HCT116 (cell line): ENCODE data around the gene FAM221A. TPM values are rescaled to one million over a fixed set of nuclear protein-coding genes. Genes with fewer than 3 reads are reported as not detected.

ENCODE experiments used
- ATAC-seq: fragments of 200-7000 bp; cut with Tn5 transposase; 2 replicates; pipeline ENCODE4 v1.9.1; 2020; ENCODE audit warnings: mild to moderate bottlenecking, moderate library complexity
- BruUV-seq: library from RNA; stranded (reverse); fragments of 400-500 nt; replicated peaks from 2 replicates; lab custom pipeline; 2021; lab: Mats Ljungman, UMichigan
- CTCF ChIA-PET: fragments of 300-600 bp; sonication (Branson Sonifier 250); formaldehyde crosslinking; loops from one replicate; lab custom pipeline; 2021; ENCODE audit warnings: antibody characterized with exemption; lab: Charles Lee
- POLR2A ChIA-PET: fragments of 300-600, 350-600 bp; sonication (Branson Sonifier 250); formaldehyde crosslinking; loops from one replicate; lab custom pipeline; 2021; ENCODE audit warnings: antibody characterized with exemption; lab: Charles Lee
- RAD21 ChIA-PET, 2 experiments: fragments of 300-600 bp; sonication (Branson Sonifier 250); formaldehyde crosslinking; loops; one replicate each; lab custom pipeline; 2023; ENCODE audit warnings: low total read pairs in 2 of 2; ENCODE audit not compliant: uncharacterized antibody in 2 of 2, unreplicated experiment in 2 of 2, low non-redundant PET in 1 of 2; lab: Charles Lee
- DNase-seq: peaks from one replicate; pipeline ENCODE4 v3.0.0-alpha.2; 2010; ENCODE audit warnings: low read depth, low spot score
- H2AFZ ChIP-seq: fragments of 200-600 bp; shearing (Covaris generic), sonication (generic); 2 replicates; pipeline ENCODE4 v1.6.1; 2017; ENCODE audit warnings: low read depth, mixed run types, mixed read lengths, antibody characterized with exemption, low read length; ENCODE audit not compliant: poor library complexity, severe bottlenecking
- H3K27ac ChIP-seq: 2 replicates; pipeline ENCODE4 v1.5.1; 2012; ENCODE audit warnings: low read depth, low read length
- H3K27me3 ChIP-seq: fragments of 200-600 bp; sonication (generic); 2 replicates; pipeline ENCODE4 v1.6.1; 2016; ENCODE audit warnings: mixed run types, low read length, mixed read lengths; ENCODE audit not compliant: insufficient read depth
- H3K36me3 ChIP-seq, 2 experiments: fragments of 200-500 bp in 1 of 2; fragments of 200-600 bp in 1 of 2; sonication (Bioruptor generic) in 1 of 2; sonication (generic) in 1 of 2; 2 replicates each; pipeline versions ENCODE4 v1.5.1 to v1.6.1; 2014 to 2016; ENCODE audit warnings: low read length in 2 of 2, inconsistent platforms in 1 of 2, mixed read lengths in 1 of 2, mixed run types in 1 of 2; ENCODE audit not compliant: insufficient read depth in 2 of 2, control insufficient read depth in 1 of 2
- H3K4me1 ChIP-seq, 2 experiments: fragments of 200-600 bp in 1 of 2; sonication (generic) in 1 of 2; 2 replicates each; pipeline versions ENCODE4 v1.5.1 to v1.6.1; 2012 to 2017; ENCODE audit warnings: low read length in 2 of 2, inconsistent platforms in 1 of 2, mild to moderate bottlenecking in 1 of 2, mixed read lengths in 1 of 2, mixed run types in 1 of 2, moderate library complexity in 1 of 2; ENCODE audit not compliant: insufficient read depth in 2 of 2, control insufficient read depth in 1 of 2
- H3K4me2 ChIP-seq: fragments of 200-600 bp; sonication (generic); 2 replicates; pipeline ENCODE4 v1.6.1; 2017; ENCODE audit warnings: mixed run types, low read length, mixed read lengths
- H3K4me3 ChIP-seq, 2 experiments: fragments of 200-600 bp in 1 of 2; sonication (generic) in 1 of 2; replicated peaks in 1 of 2; 2 replicates each; pipeline ENCODE4 v1.5.1; 2011 to 2016; ENCODE audit warnings: low read length in 2 of 2, control low read depth in 1 of 2, low read depth in 1 of 2, mild to moderate bottlenecking in 1 of 2, mixed read lengths in 1 of 2, mixed run types in 1 of 2
- H3K79me2 ChIP-seq: fragments of 200-600 bp; sonication (generic); 2 replicates; pipeline ENCODE4 v1.6.1; 2017; ENCODE audit warnings: mild to moderate bottlenecking, mixed run types, low read length, moderate library complexity, mixed read lengths; ENCODE audit not compliant: insufficient read depth
- H3K9ac ChIP-seq: fragments of 200-600 bp; sonication (generic); 2 replicates; pipeline ENCODE4 v1.6.1; 2016; ENCODE audit warnings: low read length, mixed read lengths
- H3K9me2 ChIP-seq: fragments of 200-600 bp; sonication (generic), shearing (Covaris generic); 2 replicates; pipeline ENCODE4 v1.6.1; 2017; ENCODE audit warnings: mixed run types, mild to moderate bottlenecking, moderate library complexity; ENCODE audit not compliant: insufficient read depth
- H3K9me3 ChIP-seq, 2 experiments: fragments of 200-500 bp in 1 of 2; fragments of 200-600 bp in 1 of 2; sonication (Bioruptor generic) in 1 of 2; sonication (generic) in 1 of 2; 2 replicates each; pipeline ENCODE4 v1.6.1; 2014 to 2017; ENCODE audit warnings: low read length in 2 of 2, mixed read lengths in 2 of 2, inconsistent platforms in 1 of 2, low read depth in 1 of 2, mild to moderate bottlenecking in 1 of 2, mixed run types in 1 of 2, moderate library complexity in 1 of 2; ENCODE audit not compliant: control insufficient read depth in 1 of 2, insufficient read depth in 1 of 2
- H4K20me1 ChIP-seq: fragments of 200-600 bp; sonication (generic), shearing (Covaris generic); 2 replicates; pipeline ENCODE4 v1.6.1; 2017; ENCODE audit warnings: mixed run types, mild to moderate bottlenecking, moderate library complexity; ENCODE audit not compliant: insufficient read depth
- CBX3 ChIP-seq: IDR thresholded peaks from 2 replicates; pipeline ENCODE4 v1.6.1; 2012; ENCODE audit warnings: low read depth
- EZH2 ChIP-seq: fragments of 200-600 bp; sonication (generic); IDR thresholded peaks from 2 replicates; pipeline ENCODE4 v1.6.1; 2017; ENCODE audit warnings: antibody characterized with exemption, mixed run types
- EZH2phosphoT487 ChIP-seq: fragments of 200-600 bp; IDR thresholded peaks from 2 replicates; pipeline ENCODE4 v1.6.1; 2018; ENCODE audit warnings: antibody characterized with exemption, borderline replicate concordance
- JUND ChIP-seq: IDR thresholded peaks from 2 replicates; pipeline ENCODE4 v1.6.1; 2012
- POLR2A ChIP-seq: IDR thresholded peaks from 2 replicates; pipeline ENCODE4 v1.7.0; 2011; ENCODE audit warnings: borderline replicate concordance; ENCODE audit not compliant: insufficient read depth, insufficient read length; ENCODE audit errors: extremely low read depth
- POLR2AphosphoS5 ChIP-seq: IDR thresholded peaks from 2 replicates; pipeline ENCODE4 v1.6.1; 2011; ENCODE audit warnings: mild to moderate bottlenecking, low read depth, low read length, moderate library complexity
- TCF7L2 ChIP-seq: IDR thresholded peaks from 2 replicates; pipeline ENCODE4 v1.7.0; 2011; ENCODE audit warnings: borderline replicate concordance, inconsistent platforms; ENCODE audit not compliant: insufficient read depth, insufficient read length; ENCODE audit errors: extremely low read depth
- ZFX ChIP-seq: fragments of 450-650 bp; IDR thresholded peaks from 2 replicates; pipeline ENCODE4 v1.6.1; 2017
- ZNF274 ChIP-seq: fragments of 200-500 bp; sonication (Bioruptor generic); IDR thresholded peaks from 2 replicates; pipeline ENCODE4 v1.6.1; 2014; ENCODE audit warnings: mild to moderate bottlenecking, low read depth, low read length, inconsistent platforms
- intact Hi-C: fragments of 100-400 bp; cut with micrococcal nuclease; formaldehyde crosslinking; loops from 2 replicates; pipeline ENCODE4 v1.10.0; 2022
- total RNA-seq: library from RNA; stranded (reverse); gene quantifications from one replicate; pipeline ENCODE4 v1.2.1, GENCODE V29; 2021; ENCODE audit not compliant: unreplicated experiment
- TF ChIP-seq, protein P1 (sequence below): IDR thresholded peaks from 2 replicates; pipeline ENCODE4 v1.6.1; 2012
- TF ChIP-seq, protein P2 (sequence below): IDR thresholded peaks from 2 replicates; pipeline ENCODE4 v1.6.1; 2012; ENCODE audit warnings: low read depth
- TF ChIP-seq, protein P3 (sequence below): IDR thresholded peaks from 2 replicates; pipeline ENCODE4 v1.6.1; 2011; ENCODE audit warnings: mild to moderate bottlenecking, low read length, moderate library complexity; ENCODE audit not compliant: insufficient replicate concordance; ENCODE audit errors: extremely low read depth

The FAM221A gene
- total RNA-seq, 1 experiment from 2014 or later = 2.2 TPM

DNA sequence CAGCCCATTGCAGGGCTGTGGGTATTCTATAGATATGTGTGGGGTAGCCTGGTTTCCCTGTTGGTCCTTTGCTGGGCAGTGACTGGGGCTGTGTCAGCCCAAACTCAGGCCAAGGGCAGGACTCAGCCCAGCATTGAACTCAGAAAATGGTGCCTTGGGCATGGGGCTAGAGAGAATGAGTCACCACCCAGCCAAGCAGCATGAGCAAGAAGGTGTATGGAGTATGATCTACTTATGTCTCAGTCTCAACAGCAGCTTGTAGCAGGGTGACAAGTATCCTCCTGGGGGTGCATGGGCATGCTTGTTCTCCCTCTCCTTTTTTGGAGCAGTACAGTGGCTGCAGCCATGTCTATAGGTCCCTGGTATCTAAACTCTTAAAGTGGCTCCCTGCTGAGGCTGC is 62.1 kb downstream of the FAM221A start (continued):
- TF ChIP-seq POLR2A (no peak), TCF7L2 (no peak), ZFX (no peak), POLR2AphosphoS5 (no peak), JUND (no peak), EZH2phosphoT487 (no peak), ZNF274 (no peak), EZH2 (no peak)
- TF ChIP-seq, protein P1, sequence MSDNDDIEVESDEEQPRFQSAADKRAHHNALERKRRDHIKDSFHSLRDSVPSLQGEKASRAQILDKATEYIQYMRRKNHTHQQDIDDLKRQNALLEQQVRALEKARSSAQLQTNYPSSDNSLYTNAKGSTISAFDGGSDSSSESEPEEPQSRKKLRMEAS = no peak
- TF ChIP-seq, protein P2, sequence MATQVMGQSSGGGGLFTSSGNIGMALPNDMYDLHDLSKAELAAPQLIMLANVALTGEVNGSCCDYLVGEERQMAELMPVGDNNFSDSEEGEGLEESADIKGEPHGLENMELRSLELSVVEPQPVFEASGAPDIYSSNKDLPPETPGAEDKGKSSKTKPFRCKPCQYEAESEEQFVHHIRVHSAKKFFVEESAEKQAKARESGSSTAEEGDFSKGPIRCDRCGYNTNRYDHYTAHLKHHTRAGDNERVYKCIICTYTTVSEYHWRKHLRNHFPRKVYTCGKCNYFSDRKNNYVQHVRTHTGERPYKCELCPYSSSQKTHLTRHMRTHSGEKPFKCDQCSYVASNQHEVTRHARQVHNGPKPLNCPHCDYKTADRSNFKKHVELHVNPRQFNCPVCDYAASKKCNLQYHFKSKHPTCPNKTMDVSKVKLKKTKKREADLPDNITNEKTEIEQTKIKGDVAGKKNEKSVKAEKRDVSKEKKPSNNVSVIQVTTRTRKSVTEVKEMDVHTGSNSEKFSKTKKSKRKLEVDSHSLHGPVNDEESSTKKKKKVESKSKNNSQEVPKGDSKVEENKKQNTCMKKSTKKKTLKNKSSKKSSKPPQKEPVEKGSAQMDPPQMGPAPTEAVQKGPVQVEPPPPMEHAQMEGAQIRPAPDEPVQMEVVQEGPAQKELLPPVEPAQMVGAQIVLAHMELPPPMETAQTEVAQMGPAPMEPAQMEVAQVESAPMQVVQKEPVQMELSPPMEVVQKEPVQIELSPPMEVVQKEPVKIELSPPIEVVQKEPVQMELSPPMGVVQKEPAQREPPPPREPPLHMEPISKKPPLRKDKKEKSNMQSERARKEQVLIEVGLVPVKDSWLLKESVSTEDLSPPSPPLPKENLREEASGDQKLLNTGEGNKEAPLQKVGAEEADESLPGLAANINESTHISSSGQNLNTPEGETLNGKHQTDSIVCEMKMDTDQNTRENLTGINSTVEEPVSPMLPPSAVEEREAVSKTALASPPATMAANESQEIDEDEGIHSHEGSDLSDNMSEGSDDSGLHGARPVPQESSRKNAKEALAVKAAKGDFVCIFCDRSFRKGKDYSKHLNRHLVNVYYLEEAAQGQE = no peak

DNA sequence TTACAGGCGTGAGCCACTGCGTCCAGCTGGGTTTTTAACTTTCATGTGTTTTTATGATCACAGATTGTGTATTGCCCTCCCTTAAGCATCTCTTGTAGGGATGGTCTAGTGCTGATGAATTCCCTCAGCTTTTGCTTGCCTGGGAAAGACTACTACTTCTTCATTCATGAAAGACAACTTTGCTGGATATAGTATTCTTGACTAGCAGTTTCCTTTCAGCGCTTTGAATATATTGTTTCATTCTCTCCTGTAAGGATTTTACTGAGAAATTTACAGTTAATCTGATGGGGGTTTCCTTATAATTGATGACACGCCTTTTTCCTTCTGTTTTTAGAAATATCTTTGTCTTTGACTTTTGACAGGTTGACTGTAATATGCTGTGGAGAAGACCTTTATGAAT is 63.2 kb downstream of the FAM221A start:
- Histone ChIP-seq H3K9me3 (peaks cover 5 to 7% of the 10 kb centered on the region in 2 experiments; a peak in 2 of 4 replicates), H3K79me2 (no peaks in the 10 kb centered on the region), H3K9ac (no peak overlapping the region), H3K27me3 (no peaks in the 10 kb centered on the region), H2AFZ (no peak overlapping the region), H4K20me1 (no peaks in the 10 kb centered on the region), H3K36me3 (no peaks in the 10 kb centered on the region), H3K27ac (no peak overlapping the region), H3K4me2 (no peak overlapping the region), H3K9me2 (no peaks in the 10 kb centered on the region), H3K4me1 (no peaks in the 10 kb centered on the region), H3K4me3 (no peak overlapping the region)
- ATAC-seq = no peak
- RAD21 ChIA-PET = no interaction called here
- no peak for DNase-seq
- intact Hi-C loops = no loop called here
- CTCF ChIA-PET = no interaction called here
- TF ChIP-seq, protein P3, sequence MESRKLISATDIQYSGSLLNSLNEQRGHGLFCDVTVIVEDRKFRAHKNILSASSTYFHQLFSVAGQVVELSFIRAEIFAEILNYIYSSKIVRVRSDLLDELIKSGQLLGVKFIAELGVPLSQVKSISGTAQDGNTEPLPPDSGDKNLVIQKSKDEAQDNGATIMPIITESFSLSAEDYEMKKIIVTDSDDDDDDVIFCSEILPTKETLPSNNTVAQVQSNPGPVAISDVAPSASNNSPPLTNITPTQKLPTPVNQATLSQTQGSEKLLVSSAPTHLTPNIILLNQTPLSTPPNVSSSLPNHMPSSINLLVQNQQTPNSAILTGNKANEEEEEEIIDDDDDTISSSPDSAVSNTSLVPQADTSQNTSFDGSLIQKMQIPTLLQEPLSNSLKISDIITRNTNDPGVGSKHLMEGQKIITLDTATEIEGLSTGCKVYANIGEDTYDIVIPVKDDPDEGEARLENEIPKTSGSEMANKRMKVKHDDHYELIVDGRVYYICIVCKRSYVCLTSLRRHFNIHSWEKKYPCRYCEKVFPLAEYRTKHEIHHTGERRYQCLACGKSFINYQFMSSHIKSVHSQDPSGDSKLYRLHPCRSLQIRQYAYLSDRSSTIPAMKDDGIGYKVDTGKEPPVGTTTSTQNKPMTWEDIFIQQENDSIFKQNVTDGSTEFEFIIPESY = no peak
- peak; percentile 13; the same call in 1 of the 2 replicates for TF ChIP-seq CBX3
- POLR2A ChIA-PET = no interaction called here
- BruUV-seq = no TSS peak
